ENCODE measurements around the gene WNT3.
A peak's percentile ranks its signal among the peaks of the same experiment; 100 is the strongest.
"Not testable (repeated sequence)": the region's sequence is repeated elsewhere in the genome, so short reads cannot be mapped to it uniquely, and the experiment has no call there.

WNT3 gene

DNA sequence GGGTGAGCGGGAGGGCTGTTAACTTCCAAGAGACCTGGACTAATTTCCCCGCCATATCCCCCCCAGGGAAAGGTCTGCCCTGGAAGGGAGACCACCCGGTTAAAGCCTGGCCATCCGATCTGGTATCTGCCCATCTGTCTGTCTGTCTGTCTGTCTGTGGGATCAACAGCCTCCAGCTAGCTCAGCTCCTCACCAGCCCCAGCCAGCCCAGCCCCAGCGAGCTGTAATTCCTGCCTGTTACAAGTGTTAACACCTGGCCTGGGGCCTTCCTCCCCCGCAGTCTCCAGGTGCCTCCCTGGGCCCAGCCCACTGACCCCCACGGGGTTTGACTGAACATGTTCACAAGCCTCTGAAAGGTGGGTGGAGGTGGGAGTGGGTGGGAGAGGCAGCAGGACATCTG lies 4.0 kb downstream of the WNT3 start:
- DNase-seq (ENCODE audit: low spot score) = no peak

DNA sequence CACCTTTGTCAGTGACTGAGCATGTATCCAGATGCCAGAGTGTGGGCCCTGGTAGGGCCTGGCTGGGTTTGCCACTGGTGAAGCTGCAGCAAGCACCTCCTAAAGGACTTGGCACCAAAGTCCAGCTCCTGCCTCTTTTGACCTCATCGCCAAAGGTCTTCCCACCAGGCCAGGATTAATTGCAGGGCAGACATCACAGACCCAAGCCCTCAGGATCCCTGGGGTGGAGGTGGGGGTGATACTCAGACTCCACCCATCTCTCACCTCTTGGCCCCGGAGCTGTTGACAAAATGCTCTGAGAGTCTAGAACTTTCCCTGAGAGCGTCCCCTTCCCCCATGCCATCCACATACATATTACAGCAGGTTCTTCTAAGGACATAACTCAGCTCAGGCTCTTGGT lies 4.6 kb downstream of the WNT3 start:
- DNase-seq (ENCODE audit: low spot score) = no peak

DNA sequence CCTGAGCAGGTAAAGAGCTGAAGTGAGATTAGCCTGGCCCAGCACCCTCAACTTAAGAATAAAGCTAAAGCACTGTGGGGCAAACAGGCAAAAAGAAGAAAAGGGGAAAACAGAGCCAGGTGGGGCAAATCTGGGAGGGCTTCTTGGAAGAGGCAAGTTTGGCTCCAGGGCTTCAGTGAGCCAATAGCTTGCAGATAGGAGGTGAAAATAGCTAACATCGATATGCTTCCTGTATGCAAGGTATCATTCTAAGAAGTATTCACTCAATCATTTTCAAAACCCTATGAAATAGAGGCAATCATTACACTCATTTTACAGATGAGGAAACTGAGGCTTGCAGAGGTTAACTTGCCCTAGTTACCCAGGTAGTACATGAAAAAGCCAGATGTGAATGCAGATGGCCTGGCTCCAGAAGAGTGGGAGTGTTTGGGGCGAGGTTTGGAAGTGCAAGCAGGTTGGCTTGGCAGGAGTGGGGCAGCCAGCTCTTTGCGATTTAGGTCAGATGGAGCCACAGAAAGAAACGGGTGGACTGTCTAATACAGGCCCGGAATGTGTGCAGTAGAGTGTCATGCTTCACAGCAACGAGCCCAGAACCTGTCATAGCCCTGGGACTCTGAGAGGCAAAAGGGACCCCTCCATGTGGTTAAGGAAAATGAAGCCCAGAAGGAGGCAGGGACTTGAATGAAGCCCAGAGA lies 5.7 kb downstream of the WNT3 start:
- no peak for DNase-seq (ENCODE audit: low spot score)

DNA sequence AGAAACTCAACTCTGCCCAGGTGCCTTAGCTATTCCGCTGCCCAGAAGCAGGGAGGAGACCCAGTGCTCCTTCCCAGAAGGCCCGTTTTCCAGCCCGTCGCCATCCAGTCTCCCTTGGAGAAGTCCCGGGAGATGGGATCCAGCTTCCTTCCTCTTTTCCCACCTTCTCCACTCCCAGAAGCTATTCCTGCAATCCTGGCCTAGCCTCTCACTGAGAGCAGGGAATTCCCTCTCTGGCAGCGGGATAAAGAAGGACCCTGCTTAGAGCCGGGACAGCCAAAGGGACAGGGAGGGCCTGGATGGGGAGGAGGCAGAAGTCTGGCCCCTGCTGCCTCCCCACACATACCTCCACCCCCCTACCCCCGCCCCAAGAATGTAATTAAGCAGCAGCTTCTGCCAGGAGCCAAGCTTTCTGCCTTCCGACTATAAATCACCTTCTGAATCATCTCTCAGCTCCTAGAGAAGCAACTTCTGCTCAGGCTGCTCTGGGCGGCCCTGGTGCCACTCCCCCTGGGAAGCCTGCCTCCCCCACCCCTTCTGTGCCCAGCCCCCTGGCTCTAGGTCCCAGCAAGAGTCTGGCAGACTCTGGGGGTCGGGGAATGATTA lies 6.4 kb downstream of the WNT3 start:
- DNase-seq (ENCODE audit: low spot score) = no peak

DNA sequence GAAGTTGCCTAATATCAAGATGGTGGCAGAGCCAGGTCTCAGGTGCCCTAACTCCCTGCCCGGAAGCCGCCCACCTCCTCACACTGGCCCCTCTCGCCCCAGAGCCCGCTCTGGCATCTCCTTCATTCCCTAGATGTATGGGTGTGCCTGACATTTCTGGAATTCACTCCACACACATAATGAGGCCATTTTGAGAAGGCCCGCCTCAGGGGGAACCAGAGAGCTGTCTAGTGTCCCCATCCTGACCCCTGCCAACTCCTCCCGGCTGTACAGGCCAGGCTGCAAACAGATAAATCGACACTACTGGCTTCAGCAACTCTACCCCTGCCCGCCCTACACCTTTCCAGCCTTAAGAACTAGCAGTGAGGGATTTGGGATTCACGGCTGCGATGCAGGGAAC lies 7.7 kb downstream of the WNT3 start:
- DNase-seq (ENCODE audit: low spot score) = no peak

DNA sequence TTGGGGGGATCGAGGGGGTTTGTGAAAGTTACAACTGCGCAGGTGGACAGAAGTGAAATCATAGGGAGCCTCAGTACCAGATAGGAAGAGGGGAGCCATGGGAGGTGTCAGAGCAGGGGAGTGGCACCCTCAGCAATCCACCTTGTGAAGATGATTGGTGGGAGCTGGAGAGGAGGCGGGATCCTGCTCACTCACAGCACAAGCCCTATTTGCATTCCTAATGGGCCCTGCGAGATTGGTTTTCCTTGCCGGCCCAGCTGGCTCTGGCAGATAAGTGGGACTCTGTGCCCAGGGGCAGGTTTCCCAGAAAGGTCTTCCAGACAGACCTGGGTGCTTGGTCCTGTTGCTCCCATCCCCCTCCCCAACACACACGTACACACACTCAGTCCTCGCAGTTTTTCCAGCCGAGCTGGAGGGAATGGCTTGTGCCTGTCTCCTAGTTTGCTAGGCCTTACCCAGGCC lies 9.4 kb downstream of the WNT3 start:
- DNase-seq (ENCODE audit: low spot score) = no peak

DNA sequence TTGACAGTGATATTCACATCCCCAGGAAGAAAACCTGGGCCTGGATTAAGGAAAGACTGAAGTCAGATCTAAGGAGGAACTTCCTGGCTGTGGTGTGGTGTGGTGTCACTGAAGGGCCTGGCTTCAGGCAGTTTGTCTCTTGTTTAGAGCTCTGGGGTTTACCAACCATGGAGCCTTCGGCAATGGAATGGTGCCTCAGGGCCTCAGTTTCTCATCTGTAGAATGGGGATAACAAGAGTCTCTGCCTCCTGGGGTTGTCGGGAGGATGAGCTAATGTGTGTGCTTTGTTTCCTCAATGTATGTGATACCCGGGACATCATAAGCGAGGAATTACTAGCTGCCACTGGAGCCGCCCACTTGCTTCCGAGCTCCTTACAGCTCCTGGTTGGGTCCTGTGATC lies 12.7 kb downstream of the WNT3 start:
- DNase-seq (ENCODE audit: low spot score) = no peak

DNA sequence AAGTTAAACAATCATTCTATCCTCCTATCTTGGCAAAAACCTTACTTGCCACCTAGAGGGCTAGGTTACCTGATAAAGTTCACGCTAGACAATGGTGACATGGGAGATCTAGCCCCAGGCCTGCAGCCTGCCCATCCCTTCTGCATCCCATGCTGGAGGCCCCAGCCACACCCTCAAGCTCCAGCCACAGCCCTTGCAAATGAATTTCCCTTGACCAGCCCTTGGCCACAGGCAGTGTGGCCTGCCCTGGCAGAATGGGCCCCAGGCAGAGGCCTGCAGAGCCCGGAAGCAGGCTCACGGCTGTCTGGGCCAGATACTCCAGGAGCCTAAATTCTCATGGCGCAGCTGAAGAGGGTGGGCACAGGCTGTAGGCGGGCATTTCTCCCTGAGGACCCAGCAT lies 14.9 kb downstream of the WNT3 start:
- DNase-seq (ENCODE audit: low spot score) = no peak

DNA sequence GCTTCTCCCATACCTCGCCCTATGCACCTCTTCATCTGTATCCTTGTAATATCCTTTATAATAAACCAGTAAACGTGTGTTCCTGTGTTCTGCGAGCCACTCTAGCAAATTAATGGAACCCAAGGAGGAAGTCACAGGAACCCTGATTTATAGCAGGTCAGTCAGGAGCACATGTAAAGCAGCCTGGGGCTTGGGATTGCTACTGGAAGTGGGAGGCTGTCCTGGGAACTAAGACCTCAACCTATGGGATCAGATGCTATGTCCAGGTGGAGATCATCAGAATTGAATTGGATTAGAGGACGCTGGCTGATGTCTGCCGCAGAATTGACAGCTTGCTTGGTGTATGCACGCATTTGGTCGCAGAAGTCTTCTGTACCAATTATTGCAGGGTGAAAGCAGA lies 15.7 kb downstream of the WNT3 start:
- DNase-seq (ENCODE audit: low spot score) = peak; percentile 68

DNA sequence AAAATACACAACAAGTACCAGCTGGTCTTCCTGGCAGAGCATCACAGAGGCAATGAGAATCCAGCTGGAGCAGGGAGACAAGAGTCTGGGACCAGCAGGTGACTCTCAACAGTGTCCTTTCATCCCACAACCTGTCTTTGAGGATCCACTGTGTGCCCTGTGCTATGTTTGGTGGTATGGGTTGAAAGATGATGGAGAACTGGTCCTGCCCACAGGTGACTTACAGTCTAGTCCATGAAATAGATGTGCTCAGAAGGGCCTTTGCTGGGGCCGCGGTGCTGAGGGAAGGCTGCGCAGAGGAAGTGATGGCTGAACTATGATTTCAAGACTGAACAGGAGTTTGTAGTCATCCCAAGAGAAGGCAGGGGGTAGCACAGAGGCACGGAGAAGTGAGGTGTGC lies 17.9 kb downstream of the WNT3 start:
- DNase-seq (ENCODE audit: low spot score) = no peak

DNA sequence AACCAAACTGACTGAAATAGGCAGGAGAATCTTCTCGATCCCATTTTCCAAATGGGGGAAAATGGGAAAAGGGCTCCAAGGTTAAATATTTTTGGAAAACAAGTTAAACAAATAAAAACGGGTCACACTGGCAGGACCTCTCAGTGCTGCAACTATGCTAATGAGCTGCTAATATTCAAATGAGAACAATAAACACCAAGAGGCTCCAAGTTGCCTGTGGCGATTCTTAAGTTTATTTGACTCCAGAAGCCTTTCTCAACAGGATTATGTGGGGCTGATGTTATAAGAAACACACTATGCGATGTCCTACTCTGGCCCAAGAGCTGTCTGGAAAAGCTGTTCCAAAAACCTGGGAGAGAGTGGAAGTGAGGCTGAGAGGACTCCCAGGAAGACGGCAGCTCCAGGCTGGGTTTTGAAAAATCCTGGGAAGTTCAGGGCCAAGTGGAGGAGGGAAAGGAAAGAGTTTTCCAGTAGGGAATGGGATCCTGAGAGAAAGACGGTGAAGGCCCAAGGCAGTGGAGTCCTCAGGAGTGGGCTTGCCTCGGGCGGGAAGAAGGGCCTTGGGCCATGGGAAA lies 21.4 kb downstream of the WNT3 start:
- no peak for DNase-seq (ENCODE audit: low spot score)

DNA sequence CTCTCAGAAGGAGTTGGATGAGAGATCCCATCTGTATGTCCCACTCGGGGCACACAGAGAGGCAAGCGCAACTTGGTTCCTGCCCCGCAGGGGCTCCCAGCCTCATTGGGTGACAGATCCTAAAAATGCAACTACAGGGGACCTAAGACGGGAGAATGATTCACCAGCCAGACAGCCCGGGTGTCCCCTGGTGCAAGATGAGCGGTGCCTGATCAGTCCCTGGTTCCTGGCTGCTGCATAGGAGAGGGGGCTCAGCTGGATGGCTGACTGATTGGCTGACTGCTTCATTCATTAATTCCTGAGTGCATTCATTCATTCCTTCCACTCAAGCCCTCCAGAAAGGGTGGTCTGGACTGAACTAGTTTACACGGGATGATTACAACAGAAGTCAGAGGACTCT lies 22.0 kb downstream of the WNT3 start:
- DNase-seq (ENCODE audit: low spot score) = no peak

DNA sequence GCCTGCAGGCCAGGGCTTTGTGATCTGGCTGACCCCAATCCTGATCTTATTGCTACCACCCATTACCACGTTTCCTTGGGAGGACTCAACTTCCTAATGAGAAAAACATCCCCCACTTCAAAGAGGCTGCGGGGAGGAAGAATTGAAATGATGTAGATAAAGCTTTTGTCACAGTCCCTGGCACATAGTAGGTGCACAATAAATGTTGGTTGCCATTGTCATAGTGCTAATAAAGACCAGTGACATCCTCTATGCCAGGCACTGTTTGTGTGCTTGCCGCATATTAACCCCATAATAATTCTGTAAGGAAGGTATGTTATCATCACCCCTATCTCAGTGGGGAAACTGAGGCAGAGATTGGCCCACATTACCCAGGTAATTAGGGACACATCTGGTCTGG lies 22.4 kb downstream of the WNT3 start:
- DNase-seq (ENCODE audit: low spot score) = no peak

DNA sequence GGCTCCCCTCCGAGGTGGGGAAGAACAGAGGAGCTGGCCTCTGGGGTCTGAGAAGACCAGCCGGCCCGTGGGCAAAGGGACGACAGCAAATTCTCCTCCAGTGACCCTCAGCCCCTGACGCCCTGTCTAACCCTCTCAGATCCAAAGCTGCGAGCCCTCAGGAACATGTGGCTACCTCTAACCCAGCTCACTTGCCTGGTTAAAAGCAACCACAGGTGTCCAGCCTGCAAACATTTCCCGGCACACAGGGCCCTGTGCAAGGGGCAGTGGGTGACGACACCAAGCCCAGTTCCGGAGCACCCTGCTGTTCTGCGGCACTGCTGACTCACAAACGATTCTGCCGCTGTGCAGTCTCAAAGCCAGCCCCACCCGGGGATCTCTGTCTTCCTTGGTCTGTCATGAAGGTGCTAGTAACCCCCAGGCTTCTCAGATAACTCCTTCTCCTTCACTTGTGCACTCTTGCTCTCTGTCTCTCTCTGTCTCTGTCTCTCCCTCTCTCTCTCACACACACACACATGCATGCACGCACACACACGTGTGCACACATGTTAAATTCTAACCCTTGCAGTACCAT lies 23.0 kb downstream of the WNT3 start:
- DNase-seq (ENCODE audit: low spot score) = no peak

DNA sequence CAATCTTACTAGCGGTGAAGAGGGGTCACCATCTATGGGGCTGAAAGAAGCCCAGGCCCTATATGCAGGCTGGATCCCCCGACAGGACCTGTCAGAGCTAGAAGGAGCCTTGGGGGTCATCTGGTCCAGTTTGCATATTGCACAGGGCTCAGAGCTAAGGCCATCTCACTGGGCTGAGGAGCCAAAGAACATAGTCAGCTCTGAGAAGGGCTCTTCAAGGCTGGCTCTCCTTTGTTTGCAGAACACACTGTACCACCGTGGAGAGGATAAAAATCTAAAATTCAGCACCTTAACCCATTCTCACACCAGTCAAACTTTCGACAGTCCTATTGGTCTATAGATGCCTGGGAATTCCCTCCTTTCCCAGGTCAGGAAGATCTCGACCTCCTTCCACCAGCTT lies 24.2 kb downstream of the WNT3 start:
- no peak for DNase-seq (ENCODE audit: low spot score)

DNA sequence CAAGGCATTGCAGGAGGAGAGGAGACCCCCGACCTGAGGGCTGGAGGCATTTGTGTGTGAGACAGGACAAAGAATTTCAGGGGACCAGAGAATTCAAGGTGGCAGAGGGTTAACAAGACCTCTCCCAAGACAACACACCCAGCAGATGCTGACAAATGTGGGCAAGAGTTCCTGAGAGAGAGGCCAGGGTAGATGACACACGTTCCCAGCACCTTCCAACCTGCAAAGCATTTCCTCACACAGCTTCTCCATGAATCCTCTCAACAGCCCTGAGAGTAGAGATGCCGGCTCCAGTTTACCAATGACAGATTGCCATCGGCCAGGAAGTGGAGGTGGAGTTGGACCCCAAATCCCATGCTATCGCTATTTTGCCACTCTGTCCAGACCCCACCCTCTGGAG lies 25.0 kb downstream of the WNT3 start:
- DNase-seq (ENCODE audit: low spot score) = no peak

DNA sequence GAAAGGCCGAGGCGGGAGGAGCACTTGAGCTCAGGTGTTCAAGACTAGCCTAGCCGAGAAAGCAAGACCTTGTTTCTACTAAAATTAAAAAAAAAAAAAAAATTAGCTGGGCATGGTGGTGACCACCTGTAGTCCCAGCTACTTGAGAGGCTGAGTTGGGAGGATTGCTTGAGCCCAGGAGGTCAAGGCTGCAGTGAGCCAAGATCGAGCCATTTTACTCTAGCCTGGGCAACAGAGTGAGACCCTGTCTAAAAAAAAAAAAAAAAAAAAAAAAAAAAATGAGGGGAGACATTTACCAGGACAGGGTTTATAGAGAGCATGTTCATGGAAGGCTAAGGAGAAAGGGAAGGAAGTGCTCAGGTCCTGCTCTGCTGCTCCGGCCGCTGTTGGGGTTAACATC lies 25.5 kb downstream of the WNT3 start:
- DNase-seq (ENCODE audit: low spot score) = not testable (repeated sequence)

DNA sequence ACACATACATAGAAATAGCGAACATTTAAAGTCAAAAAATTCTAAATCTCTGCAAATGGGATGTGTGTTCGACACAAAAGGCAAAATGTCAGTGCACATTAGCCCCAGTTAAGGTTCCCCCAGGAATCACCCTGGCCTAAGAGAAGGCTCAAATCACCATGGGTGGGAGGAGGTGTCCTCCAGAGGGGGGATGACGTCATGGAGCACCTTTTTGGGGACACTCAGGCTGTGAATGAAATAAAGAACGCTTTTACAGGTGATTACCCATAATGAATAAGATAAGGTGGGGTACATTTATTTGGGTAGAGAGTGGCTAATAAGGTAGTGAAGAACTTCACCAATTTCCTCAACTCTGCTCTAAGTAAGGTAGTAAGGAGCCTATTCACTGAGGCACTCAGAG lies 26.4 kb downstream of the WNT3 start:
- DNase-seq (ENCODE audit: low spot score) = no peak

DNA sequence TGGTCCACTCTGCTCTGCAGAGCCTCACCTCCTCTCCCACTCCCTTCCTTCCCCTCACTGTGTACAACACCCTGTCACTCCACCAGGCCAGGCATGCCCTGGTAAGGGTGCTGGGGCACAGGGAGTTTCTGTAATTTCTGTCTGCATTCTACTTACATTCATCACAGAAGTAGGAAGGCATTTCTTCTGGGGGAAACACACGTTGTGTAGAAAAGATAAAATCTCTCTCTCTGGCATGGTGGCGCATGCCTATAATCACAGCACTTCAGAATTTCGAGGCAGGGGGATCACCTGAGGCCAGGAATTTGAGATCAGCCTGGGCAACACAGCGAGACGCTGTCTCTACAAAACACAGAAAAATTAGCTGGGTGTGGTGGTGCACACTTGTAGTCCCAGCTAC lies 27.0 kb downstream of the WNT3 start:
- DNase-seq (ENCODE audit: low spot score) = no peak

DNA sequence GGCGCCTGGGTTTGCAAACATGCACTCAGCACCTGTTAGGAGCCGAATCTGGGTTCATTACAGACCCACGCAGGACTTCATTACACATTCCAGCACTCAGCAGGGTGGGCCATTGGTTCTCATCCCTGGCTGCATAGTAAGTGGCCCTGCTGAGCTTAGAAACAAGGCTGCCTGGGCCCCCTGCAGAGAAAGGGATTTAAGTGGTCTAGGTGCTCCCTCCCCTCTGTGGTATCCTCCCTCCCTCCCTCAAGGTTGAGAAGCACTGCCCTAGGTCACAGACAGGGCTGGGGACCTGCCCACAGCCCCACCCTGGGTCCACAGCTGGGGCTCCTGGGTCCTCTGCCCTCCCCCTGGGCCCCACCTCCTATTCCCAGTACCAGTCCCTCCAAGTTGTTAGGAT lies 28.3 kb downstream of the WNT3 start:
- DNase-seq (ENCODE audit: low spot score) = no peak

DNA sequence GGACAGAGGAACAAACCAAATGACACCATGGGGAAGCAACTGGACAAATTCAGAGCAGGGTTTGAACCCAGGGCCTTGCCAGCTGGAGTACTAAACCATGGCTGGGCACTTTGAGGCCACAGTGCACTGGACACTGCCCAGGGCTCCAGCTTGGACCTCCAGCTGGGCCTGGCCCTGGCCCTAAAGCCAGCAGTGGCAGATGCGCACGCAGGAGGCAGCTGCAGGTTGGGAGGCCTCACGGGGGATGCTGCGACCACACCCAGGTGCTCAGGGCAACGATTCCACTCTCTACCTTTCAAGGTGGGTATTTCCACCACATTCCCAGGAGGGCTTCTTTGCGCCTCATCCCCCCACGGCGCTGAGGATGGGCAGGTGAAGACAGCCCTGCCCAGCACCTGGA lies 28.9 kb downstream of the WNT3 start:
- no peak for DNase-seq (ENCODE audit: low spot score)

DNA sequence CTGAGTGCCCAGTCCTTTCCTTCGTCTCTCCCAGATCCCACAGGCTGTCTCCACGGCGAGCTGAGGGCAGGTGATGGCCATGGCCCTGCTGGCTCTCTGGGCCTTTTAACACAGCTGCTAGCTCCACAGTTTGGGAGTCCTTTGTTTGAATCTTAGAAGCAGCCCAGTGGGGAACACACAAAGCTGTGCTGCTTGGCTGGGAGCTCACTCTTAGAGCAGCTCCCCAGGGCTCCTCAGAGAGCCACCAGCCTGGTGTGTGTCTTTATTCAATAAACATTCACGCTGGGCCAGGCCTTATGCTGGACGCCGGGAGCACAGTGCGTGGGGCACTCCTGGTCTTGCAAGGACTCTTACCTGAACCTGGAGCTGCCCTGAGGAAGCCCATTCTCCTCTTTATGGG lies 29.7 kb downstream of the WNT3 start:
- DNase-seq (ENCODE audit: low spot score) = no peak

DNA sequence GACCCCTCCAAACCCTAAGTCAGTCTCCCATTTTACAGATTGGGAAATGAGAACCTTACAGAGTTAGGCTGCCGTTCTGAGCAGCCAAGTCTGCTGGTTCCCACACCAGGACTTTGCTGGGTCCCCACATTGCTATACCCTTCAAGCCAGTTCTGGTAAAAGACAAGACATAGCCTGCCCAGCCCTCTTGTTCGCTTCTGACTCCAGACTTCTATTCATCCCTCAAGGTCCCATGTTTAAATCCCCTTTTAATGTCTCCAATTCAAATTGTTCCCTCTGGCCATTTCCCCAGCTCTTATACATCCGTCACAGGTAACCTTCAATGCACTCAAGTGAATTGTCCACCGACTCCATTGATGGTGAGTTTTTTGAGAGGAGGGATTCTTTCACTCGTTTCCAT lies 30.2 kb downstream of the WNT3 start:
- no peak for DNase-seq (ENCODE audit: low spot score)
